ENCODE measurements around the gene NIPSNAP2. TPM values are rescaled to one million over a fixed set of nuclear protein-coding genes. Genes with fewer than 3 reads are reported as not detected.
A peak's percentile ranks its signal among the peaks of the same experiment; 100 is the strongest.

NIPSNAP2 gene
- polyA plus RNA-seq, 1 of the 3 experiments (the other 2 are of a cell fraction) = 57.5 TPM

DNA sequence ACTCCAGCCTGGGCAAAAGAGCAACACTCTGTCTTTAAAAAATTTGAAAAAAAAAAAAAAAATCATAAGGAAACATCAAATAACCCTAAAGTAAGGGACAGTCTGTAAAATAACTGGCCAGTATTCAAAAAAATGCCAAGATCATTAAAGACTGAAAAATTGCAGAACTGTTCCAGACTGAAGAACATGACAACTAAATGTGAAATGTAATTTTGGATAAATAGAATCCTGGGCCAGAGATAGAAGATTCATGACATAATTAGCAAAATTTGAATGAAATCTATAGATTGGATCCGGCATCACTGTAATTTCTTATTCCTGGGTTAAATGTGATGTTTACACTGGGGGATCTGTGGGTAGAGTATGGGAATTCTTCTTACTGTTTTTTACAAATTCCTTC lies 83.9 kb downstream of the NIPSNAP2 start:
- H2AFZ ChIP-seq (ENCODE audit: low read depth) = no peak overlapping the region
- TF ChIP-seq POLR2AphosphoS5 (IDR thresholded peaks at IDR 0.05; ENCODE audit: low read depth, low read length) (peak; percentile 93), MXI1 (IDR thresholded peaks at IDR 0.05; ENCODE audit: low read depth, low read length) (no peak; the same call in 1 of the 2 replicates), CTCF (IDR thresholded peaks at IDR 0.05) (no peak), TCF12 (IDR thresholded peaks at IDR 0.05) (peak; percentile 99), RXRA (IDR thresholded peaks at IDR 0.05; ENCODE audit: borderline replicate concordance, low read depth) (peak; percentile 47; the same call in 1 of the 2 replicates), SIN3A (IDR thresholded peaks at IDR 0.05; ENCODE audit: borderline replicate concordance, low read depth, low read length) (0 out of 2 replicates have a peak, but pooled peaks have one; percentile 43), MAX (IDR thresholded peaks at IDR 0.05; ENCODE audit: low read depth) (peak; percentile 30; the same call in 1 of the 2 replicates), PBX3 (IDR thresholded peaks at IDR 0.05) (peak; percentile 97), JUND (IDR thresholded peaks at IDR 0.05) (peak; percentile 74), GABPA (IDR thresholded peaks at IDR 0.05; ENCODE audit: low read depth) (peak; percentile 26; the same call in 1 of the 2 replicates), FOXJ3 (CRISPR knock-in tag; IDR thresholded peaks at IDR 0.05) (no peak), FOXM1 (IDR thresholded peaks at IDR 0.05; ENCODE audit: low read depth) (peak; percentile 56; the same call in 1 of the 2 replicates), NFIC (IDR thresholded peaks at IDR 0.05; ENCODE audit: borderline replicate concordance) (peak; percentile 95), TEAD4 (IDR thresholded peaks at IDR 0.05; ENCODE audit: borderline replicate concordance, insufficient read depth) (peak; percentile 81), EP300 (IDR thresholded peaks at IDR 0.05; ENCODE audit: borderline replicate concordance in 1 of 2, low read depth in 1 of 2, low read length in 1 of 2) (peak; percentile 83 to 92), ZBTB33 (IDR thresholded peaks at IDR 0.05; ENCODE audit: borderline replicate concordance, low read depth) (0 out of 2 replicates have a peak, but pooled peaks have one; percentile 50)
- TF ChIP-seq, protein P1, sequence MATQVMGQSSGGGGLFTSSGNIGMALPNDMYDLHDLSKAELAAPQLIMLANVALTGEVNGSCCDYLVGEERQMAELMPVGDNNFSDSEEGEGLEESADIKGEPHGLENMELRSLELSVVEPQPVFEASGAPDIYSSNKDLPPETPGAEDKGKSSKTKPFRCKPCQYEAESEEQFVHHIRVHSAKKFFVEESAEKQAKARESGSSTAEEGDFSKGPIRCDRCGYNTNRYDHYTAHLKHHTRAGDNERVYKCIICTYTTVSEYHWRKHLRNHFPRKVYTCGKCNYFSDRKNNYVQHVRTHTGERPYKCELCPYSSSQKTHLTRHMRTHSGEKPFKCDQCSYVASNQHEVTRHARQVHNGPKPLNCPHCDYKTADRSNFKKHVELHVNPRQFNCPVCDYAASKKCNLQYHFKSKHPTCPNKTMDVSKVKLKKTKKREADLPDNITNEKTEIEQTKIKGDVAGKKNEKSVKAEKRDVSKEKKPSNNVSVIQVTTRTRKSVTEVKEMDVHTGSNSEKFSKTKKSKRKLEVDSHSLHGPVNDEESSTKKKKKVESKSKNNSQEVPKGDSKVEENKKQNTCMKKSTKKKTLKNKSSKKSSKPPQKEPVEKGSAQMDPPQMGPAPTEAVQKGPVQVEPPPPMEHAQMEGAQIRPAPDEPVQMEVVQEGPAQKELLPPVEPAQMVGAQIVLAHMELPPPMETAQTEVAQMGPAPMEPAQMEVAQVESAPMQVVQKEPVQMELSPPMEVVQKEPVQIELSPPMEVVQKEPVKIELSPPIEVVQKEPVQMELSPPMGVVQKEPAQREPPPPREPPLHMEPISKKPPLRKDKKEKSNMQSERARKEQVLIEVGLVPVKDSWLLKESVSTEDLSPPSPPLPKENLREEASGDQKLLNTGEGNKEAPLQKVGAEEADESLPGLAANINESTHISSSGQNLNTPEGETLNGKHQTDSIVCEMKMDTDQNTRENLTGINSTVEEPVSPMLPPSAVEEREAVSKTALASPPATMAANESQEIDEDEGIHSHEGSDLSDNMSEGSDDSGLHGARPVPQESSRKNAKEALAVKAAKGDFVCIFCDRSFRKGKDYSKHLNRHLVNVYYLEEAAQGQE (IDR thresholded peaks at IDR 0.05; ENCODE audit: low read depth, low read length) = no peak
- H4K20me1 ChIP-seq (ENCODE audit: insufficient read depth) = no peaks in the 10 kb centered on the region
- H3K4me3 ChIP-seq (ENCODE audit: low read depth in 2 of 2, low read length in 1 of 2) = peak overlapping the region in 1 of 2 experiments; percentile 37; a peak in 1 of 4 replicates
- H3K4me2 ChIP-seq = peak overlapping the region; percentile 87
- H3K9me3 ChIP-seq = no peaks in the 10 kb centered on the region
- peaks cover 20 to 38% of the 10 kb centered on the region in 2 experiments; a peak in 3 of 4 replicates for H3K4me1 ChIP-seq (ENCODE audit: control insufficient read depth in 1 of 2, insufficient read depth in 2 of 2, low read depth in 1 of 2, low read length in 1 of 2)
- peaks cover 50% of the 10 kb centered on the region for H3F3A ChIP-seq (replicated peaks; ENCODE audit: insufficient read depth)
- H3K27me3 ChIP-seq (ENCODE audit: insufficient read depth) = no peaks in the 10 kb centered on the region
- no peak for DNase-seq
- WGBS (ENCODE audit: low lambda C conversion rate) = 12% methylated on average over 1 of the region's 1 CpG
- H3K79me2 ChIP-seq (ENCODE audit: insufficient read depth) = peaks cover 74% of the 10 kb centered on the region
- POLR2A ChIA-PET = no interaction called here
- peak overlapping the region; percentile 61 to 85 for H3K27ac ChIP-seq (ENCODE audit: low read depth in 2 of 2, low read length in 1 of 2)
- H3K9me2 ChIP-seq = no peaks in the 10 kb centered on the region
- H3K36me3 ChIP-seq (replicated peaks in 1 of 2; ENCODE audit: control insufficient read depth in 1 of 2, insufficient read depth in 2 of 2, low read length in 1 of 2) = peaks cover 5 to 8% of the 10 kb centered on the region in 2 experiments
- CTCF ChIA-PET = no interaction called here
- H3K9ac ChIP-seq = peak overlapping the region; percentile 1; the same call in 1 of the 2 replicates
